Measurements from ENCODE around the gene ORAI3.
A peak's percentile ranks its signal among the peaks of the same experiment; 100 is the strongest.

ORAI3 gene

GRCh38 chr16:30948667-30949649 lies at the start of gene ORAI3:
ORAI3 (plus strand) TSS chr16:30949068; CDS start chr16:30949290, 222 bp downstream.
- peak; percentile 67 for DNase-seq

DNA sequence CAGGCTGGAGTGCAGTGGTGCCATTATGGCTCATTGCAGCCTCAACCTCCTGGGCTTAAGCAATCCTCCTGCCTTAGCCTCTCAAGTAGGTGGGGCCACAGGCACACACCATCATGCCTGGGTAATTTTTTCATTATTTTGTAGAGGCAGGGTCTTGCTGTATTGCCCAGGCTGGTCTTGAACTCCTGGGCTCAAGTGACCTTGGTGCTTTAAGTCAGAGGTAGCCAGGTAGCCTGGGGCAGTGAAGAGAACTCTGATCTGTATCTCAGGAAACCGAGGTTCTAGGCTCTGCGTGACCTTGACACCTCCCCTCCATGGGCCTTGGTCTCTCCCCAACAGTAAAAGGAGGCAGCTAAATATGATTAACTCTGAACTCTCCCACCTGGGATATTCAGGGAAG lies 49.1 kb upstream of the ORAI3 start:
- no peak for DNase-seq

DNA sequence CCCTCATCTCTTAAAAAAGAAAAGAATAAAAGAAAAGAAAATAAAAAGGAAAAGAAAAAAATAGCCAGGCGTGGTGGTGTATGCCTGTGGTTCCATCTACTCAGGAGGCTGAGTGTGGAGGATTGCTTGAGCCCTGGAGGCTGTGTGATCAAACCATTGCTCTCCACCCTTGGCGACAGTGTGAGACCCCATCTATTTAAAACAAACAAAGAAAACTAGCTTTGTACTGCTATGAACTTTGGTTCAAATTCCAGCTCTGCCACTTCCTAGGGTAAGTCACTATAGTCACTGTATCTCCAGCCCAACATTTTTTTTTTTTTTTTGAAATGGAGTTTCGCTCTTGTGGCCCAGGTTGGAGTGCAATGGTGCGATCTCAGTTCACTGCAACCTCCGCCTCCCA lies 48.3 kb upstream of the ORAI3 start:
- no peak for DNase-seq

DNA sequence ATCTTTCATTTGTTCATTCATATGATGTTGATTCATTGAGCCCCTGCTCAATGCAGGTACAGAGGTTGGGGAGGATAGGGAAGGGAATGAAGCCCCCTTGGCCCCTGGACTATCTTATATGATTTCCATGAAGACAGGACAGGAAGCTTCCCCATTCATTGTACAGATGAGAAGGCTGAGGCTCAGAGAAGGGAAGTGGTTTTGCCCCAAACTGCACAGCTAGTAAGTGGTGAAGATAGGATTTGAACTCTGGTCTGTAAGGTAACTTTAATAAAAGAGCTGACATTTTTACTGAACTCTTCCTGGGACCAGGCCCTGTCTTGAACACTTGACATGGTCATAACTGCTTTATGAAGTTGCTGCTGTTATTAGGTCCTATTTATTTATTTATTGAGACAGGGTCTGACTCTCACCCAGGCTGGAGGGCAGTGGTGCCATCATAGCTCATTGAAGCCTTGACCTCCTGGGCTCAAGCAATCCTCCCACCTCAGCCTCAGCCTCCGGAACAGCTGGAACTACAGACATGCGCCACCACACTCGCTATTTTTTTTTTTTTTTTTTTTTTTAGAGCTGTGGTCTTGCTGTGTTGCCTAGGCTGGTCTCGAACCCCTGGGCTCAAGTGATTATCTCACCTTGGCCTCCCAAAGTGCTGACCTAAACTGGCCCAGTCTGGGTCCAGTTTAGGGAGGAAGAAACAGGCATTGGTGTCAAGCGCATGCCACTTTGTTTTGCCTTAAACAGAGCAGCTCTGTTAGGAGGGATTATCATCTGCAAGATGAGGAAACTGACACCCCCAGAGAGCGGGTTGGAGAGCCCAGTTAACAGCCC lies 47.5 kb upstream of the ORAI3 start:
- DNase-seq, result no peak

DNA sequence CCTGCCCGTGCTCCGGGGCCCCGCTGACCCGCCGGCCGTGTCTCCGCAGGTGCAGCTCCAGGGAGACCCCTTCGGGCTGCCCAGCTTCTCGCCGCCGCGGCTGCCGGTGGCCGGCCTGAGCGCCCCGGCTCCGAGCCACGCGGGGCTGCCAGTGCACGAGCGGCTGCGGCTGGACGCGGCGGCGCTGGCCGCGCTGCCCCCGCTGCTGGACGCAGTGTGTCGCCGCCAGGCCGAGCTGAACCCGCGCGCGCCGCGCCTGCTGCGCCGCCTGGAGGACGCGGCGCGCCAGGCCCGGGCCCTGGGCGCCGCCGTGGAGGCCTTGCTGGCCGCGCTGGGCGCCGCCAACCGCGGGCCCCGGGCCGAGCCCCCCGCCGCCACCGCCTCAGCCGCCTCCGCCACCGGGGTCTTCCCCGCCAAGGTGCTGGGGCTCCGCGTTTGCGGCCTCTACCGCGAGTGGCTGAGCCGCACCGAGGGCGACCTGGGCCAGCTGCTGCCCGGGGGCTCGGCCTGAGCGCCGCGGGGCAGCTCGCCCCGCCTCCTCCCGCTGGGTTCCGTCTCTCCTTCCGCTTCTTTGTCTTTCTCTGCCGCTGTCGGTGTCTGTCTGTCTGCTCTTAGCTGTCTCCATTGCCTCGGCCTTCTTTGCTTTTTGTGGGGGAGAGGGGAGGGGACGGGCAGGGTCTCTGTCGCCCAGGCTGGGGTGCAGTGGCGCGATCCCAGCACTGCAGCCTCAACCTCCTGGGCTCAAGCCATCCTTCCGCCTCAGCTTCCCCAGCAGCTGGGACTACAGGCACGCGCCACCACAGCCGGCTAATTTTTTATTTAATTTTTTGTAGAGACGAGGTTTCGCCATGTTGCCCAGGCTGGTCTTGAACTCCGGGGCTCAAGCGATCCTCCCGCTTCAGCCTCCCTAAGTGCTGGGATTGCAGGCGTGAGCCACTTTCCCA lies 46.6 kb upstream of the ORAI3 start:
- DNase-seq, result peak; percentile 44

- no peak for DNase-seq
These were observed 45.9 kb upstream of the ORAI3 start for GRCh38 chr16:30903002-30903401.

DNA sequence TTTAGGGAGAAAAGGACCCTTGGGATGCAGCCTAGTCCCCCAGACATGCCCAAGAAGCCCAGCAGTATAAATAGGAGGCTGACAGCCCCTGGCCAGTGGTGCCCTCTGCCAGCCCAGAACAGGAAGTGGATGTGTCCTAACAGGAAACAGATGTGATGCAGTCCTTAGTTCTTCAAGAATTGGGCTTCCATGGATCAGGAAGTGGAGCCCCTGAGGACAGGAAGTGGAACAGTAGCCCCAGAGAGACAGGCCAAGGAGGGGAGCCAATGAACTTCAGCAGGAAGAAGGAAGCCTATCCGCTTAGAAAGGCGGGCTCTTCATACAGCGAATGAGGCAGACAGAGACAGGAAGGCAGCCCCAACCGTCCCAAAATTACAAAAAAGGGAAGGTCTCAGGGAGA lies 45.3 kb upstream of the ORAI3 start:
- DNase-seq, result peak; percentile 51

GRCh38 chr16:30904114-30904780 lies 44.6 kb upstream of the ORAI3 start:
- no peak for DNase-seq

GRCh38 chr16:30907064-30907463 lies 41.8 kb upstream of the ORAI3 start:
- DNase-seq, result no peak

- no peak for DNase-seq
These were observed 38.3 kb upstream of the ORAI3 start for GRCh38 chr16:30910427-30911029.

GRCh38 chr16:30912794-30913412 lies 36.0 kb upstream of the ORAI3 start:
- no peak for DNase-seq

GRCh38 chr16:30914830-30915229 lies 34.0 kb upstream of the ORAI3 start:
- DNase-seq, result no peak

- DNase-seq, result no peak
These were observed 30.3 kb upstream of the ORAI3 start for GRCh38 chr16:30918614-30919013.

GRCh38 chr16:30920891-30921290 lies 28.0 kb upstream of the ORAI3 start:
- DNase-seq, result no peak

DNA sequence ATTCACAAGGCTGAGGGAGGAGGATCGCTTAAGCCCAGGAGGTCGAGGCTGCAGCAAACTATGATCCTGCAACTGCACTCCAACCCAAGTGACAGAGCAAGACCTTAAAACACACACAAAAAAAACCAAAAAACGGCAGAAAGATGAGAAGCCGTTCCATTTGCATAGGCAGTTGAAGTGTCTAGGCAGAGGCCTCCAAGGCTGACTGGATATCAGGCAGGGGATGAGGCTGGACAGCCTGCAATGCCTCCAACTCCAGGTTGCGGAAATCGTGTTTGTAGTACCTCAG lies 27.5 kb upstream of the ORAI3 start:
- DNase-seq, result no peak

GRCh38 chr16:30921748-30922419 lies 27.0 kb upstream of the ORAI3 start:
- DNase-seq, result peak; percentile 85

DNA sequence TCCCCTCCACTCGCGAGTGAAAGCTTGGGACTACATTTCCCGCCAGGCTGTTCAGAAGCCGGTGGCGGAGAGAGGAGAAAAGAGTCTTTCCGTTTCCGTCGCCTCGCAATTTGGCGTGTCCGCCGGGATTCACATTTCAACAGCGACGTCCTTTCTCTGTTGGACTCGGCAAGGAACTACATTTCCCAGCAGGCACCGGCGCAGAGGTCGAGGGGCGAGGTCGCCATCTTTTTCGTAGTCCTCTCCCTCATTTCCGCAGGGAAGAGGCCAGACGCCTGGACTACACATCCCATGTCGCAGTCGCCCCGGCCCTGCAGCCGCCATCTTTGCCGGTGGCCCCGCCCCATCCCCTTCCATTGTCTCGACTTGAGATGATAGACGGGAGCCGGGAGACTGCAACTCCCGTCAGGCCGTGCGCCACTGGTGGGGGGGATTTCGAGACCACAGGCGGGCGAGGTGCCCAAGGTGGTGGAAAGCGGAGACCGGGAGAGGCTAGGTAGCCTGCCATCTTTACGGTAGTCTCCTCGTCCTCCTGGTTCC lies 26.4 kb upstream of the ORAI3 start:
- DNase-seq, result peak; percentile 100

GRCh38 chr16:30922960-30923535 lies 25.8 kb upstream of the ORAI3 start:
- peak; percentile 98 for DNase-seq

GRCh38 chr16:30923554-30924075 lies 25.3 kb upstream of the ORAI3 start, which contains the start of gene FBXL19:
FBXL19 (plus strand) TSS chr16:30923572; CDS start chr16:30925755, 2,183 bp downstream.
- no peak for DNase-seq

Measured in CD4-positive, alpha-beta T cell treated with Interferon gamma for 1 hour (primary cell).